ENCODE data around the gene CORO2A. TPM values are rescaled to one million over a fixed set of nuclear protein-coding genes. Genes with fewer than 3 reads are reported as not detected.
"Not testable (repeated sequence)": the region's sequence is repeated elsewhere in the genome, so short reads cannot be mapped to it uniquely, and the experiment has no call there.

CORO2A gene
- total RNA-seq, 1 experiment from 2014 or later: 30.5 TPM

DNA sequence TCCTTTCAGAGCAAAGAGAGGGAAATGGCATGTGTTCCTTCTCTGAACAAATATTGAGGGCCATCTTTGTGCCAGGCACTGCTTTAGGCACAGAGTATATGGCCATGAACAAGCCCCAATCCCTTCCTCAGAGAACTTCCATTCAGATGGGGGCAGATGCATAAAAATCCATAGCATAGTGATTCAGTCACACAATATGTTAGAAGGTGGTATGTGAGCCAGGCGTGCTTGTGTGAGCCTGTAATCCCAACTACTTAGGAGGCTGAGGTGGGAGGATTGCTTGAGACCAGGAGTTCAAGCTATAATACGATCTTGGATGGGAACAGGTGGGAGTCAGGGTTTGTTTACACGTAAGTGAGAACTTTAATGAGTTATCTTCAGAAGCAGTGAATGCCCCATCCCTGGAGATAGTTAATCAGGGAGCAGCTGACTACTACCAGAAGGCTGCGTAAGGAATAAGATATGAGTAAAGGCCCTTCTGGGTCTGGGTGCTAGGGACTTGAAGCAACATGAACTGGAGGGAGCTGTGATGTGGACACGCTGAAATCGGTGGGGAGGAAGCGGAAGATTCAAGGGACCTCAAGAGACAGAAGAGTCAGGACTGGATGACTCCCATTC lies 108.8 kb downstream of the CORO2A start:
- H3K27me3 ChIP-seq (ENCODE audit: control insufficient read depth, insufficient read depth, low read length): peaks cover 3% of the 10 kb centered on the region; the same call in 1 of the 2 replicates
- H3K4me3 ChIP-seq (ENCODE audit: insufficient read depth, low read depth, low read length): no peak overlapping the region
- no peak for DNase-seq
- H3K36me3 ChIP-seq (replicated peaks; ENCODE audit: control insufficient read depth, insufficient read depth, low read length): peaks cover 17% of the 10 kb centered on the region

DNA sequence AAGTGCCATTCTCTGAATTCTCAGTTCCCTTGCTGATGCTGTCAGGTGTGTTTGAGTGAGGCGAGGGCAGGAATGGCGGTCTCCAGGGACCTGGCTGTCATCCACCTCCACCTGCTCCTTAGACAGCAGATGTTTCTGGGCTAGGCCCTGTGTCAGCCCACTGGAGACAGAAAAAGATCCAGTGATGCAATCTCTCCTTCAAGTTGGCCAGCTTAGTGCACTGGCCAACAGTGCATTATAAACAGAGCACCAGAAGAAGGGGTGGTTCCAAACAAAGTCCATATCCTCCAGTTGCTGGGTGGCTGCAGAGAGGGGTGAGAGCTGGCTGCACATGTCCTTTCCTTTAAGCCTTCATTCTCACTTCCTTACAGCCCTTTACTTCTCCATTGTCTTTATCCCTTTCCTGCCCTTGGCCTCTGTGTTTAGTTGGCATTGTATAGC lies 109.4 kb downstream of the CORO2A start:
- H3K27me3 ChIP-seq (ENCODE audit: control insufficient read depth, insufficient read depth, low read length): peaks cover 3% of the 10 kb centered on the region; the same call in 1 of the 2 replicates
- no peak for DNase-seq
- H3K4me3 ChIP-seq (ENCODE audit: insufficient read depth, low read depth, low read length): no peak overlapping the region
- H3K36me3 ChIP-seq (replicated peaks; ENCODE audit: control insufficient read depth, insufficient read depth, low read length): peaks cover 17% of the 10 kb centered on the region

DNA sequence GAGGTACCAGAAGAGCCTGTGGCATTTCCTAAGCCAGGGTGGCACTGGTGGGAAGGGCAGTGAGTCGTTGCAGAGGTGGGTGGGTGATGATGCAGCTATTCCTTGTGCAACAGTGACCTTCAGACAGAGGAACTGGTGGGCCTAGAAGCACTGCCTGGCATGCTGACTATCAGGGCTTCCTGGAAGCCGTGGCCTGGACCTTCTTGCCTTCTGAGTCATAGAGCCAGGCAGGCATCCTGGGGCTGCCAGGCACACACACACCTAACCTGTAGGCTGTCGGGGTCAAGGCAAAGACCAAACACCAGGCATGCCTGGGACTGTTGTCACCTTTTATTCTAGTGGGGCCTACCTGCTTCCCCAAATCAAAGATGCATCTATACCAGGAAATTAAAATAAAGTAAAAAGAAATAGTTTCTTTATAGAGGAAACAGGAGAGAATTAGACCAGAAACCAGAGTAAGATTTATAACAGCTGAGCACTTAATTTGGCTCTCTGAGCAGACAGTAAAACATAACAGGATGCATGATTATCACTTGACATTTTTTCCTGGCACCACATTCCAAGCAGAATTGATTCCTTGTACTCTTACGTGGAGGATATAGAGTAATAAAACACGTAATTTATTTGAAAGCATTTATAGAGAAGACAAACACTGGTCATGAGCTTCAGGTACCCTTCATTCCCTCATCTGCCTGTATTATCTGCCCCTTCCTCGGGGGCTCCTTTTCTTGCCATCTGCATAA lies 110.8 kb downstream of the CORO2A start:
- H3K36me3 ChIP-seq (replicated peaks; ENCODE audit: control insufficient read depth, insufficient read depth, low read length): peaks cover 17% of the 10 kb centered on the region
- no peak overlapping the region for H3K4me3 ChIP-seq (ENCODE audit: insufficient read depth, low read depth, low read length)
- no peak for DNase-seq

DNA sequence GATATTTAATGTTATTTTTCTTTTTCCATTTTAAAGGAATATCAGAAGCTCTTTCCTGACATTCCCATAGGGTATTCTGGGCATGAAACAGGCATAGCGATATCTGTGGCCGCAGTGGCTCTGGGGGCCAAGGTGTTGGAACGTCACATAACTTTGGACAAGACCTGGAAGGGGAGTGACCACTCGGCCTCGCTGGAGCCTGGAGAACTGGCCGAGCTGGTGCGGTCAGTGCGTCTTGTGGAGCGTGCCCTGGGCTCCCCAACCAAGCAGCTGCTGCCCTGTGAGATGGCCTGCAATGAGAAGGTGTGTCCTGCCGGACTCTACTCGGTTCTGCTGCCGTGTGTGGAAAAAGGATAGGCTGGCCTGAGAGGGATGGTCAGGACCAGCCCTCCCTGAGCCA lies 111.7 kb downstream of the CORO2A start:
- H3K27me3 ChIP-seq (ENCODE audit: control insufficient read depth, insufficient read depth, low read length): no peaks in the 10 kb centered on the region
- H3K36me3 ChIP-seq (replicated peaks; ENCODE audit: control insufficient read depth, insufficient read depth, low read length): peaks cover 15% of the 10 kb centered on the region
- DNase-seq: no peak

More for the DNA sequence above, 110.8 kb downstream of the CORO2A start:
- no peaks in the 10 kb centered on the region for H3K27me3 ChIP-seq (ENCODE audit: control insufficient read depth, insufficient read depth, low read length)

DNA sequence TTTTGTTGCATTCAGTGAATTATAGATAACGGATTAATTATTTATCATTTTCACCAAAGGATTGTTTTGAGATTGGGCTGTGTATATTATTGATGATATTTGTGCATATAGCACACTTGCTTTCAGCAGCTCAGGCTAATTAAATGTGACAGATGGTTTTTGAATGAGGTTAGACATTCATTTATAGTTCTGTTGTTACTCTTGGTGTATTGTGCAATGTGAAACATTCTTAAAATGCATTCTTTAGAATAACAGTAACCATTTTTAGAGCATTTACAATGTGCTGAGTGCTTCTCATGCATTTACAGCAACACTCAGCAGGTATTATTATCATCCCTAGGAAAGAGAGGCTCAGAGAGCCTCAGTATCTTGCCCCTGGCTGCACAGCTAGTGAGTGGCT lies 112.1 kb downstream of the CORO2A start:
- Histone ChIP-seq H3K27me3 (ENCODE audit: control insufficient read depth, insufficient read depth, low read length) (no peaks in the 10 kb centered on the region), H3K36me3 (replicated peaks; ENCODE audit: control insufficient read depth, insufficient read depth, low read length) (peaks cover 15% of the 10 kb centered on the region), H3K4me3 (ENCODE audit: insufficient read depth, low read depth, low read length) (no peak overlapping the region)
- no peak for DNase-seq

More for the DNA sequence above, 111.7 kb downstream of the CORO2A start:
- no peak overlapping the region for H3K4me3 ChIP-seq (ENCODE audit: insufficient read depth, low read depth, low read length)

DNA sequence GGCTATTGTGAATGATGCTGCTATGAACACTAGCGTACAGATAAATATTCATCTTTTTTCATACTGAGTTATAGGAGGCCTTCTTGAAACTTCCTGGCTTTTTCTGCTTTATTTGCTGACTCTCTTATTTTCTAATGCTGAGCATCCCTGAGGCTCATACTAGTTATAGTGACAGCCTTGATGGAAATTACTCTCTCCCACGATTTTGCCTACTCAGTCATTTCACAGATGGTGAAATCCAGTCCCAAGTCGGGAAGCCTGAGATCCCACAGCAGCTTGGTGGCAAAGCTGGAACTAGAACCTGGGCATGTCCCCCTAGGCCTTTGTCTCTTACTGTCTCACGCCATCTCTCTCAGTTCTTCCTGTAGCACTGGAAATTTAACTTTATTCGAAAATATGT lies 113.5 kb downstream of the CORO2A start:
- H3K36me3 ChIP-seq (replicated peaks; ENCODE audit: control insufficient read depth, insufficient read depth, low read length): peaks cover 15% of the 10 kb centered on the region
- no peak for DNase-seq

DNA sequence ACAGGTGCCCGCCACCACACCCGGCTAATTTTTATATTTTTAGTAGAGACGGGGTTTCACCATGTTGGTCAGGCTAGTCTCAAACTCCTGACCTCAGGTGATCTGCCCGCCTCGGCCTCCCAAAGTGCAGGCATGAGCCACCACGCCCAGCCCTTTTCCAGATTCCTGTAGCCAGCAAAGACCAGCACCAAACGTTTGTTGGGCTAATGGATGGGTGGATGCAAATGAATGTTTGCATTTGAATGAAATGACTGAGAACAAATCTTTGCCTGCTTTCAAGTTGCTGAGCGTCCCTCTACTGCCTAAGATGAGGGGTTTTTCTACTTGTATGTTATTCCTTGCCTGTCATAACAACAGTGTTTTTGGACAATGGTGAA lies 115.9 kb downstream of the CORO2A start:
- not testable (repeated sequence) for H3K36me3 ChIP-seq (replicated peaks; ENCODE audit: control insufficient read depth, insufficient read depth, low read length); H3K27me3 ChIP-seq (ENCODE audit: control insufficient read depth, insufficient read depth, low read length); H3K4me3 ChIP-seq (ENCODE audit: insufficient read depth, low read depth, low read length)
- peak; percentile 60 for DNase-seq

More for the DNA sequence above, 113.5 kb downstream of the CORO2A start:
- H3K4me3 ChIP-seq (ENCODE audit: insufficient read depth, low read depth, low read length): no peak overlapping the region
- no peaks in the 10 kb centered on the region for H3K27me3 ChIP-seq (ENCODE audit: control insufficient read depth, insufficient read depth, low read length)

DNA sequence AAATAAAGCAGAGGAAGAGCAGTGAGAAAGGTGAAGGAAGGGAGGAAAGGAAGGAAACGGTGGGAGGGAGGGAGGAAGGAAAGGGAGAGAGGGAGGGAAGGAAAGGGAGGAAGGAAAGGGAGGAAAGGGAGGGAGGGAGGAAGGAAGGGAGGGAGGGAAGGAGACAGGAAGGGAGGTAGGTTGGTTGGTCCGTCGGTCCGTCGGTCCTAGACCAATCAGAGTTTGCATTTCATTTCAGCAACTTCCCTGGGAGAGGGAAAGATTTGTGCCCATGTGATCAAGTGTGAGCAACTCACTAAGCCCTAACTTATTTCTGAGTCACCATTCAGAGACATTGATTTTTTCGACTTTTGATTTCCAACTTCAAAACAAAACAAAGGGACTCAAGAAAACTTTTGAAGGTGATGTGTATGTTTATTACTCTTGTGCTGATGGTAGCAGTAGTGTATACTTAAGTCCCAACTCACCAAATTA lies 117.1 kb downstream of the CORO2A start:
- Histone ChIP-seq H3K36me3 (replicated peaks; ENCODE audit: control insufficient read depth, insufficient read depth, low read length) (peaks cover 3% of the 10 kb centered on the region; the same call in 1 of the 2 replicates), H3K4me3 (ENCODE audit: insufficient read depth, low read depth, low read length) (no peak overlapping the region), H3K27me3 (ENCODE audit: control insufficient read depth, insufficient read depth, low read length) (no peaks in the 10 kb centered on the region)
- DNase-seq: no peak

DNA sequence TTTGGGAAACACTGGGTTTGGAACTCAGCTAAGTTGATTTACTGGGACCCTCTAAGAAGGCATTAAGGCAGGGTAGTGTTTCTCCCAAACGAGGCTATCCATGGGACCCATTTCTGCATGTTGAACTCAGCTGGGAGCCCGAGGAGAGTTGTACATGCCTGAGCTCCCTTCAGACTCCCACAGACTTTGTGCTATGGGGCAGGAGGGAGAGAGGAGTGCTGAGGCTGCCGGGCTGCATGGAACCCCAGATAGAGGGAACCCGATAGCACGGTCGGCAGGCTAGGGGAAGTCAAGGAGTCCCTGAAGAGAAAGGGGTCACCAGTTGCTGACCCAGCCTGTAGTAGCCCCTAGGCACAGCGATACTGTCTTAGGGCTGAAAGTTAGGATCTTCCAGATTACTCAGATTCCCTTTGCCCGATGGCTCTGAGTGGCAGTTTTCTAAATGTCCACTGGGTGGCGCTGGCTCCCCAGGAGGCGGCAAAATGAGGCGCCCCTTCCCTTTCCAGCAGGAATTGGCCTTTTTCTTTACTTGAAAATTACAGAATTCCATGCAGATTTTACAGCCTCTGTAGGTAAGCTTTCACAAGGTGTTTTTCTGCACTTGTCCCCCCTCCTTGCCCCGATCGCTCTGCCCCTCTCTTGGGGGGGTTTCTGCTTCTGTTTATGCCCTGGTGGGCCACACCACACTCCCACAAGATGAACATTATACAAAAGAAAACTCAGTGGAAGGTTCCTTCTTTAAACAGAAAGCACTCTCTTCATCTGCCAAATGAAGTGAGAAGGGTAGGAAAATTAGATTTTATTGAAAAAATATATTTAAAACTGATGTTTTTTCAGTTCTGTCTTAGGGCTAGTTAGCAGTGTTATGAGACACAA lies 118.1 kb downstream of the CORO2A start:
- H3K4me3 ChIP-seq (ENCODE audit: insufficient read depth, low read depth, low read length): no peak overlapping the region
- peak; percentile 80 for DNase-seq
- H3K36me3 ChIP-seq (replicated peaks; ENCODE audit: control insufficient read depth, insufficient read depth, low read length): peaks cover 1% of the 10 kb centered on the region; the same call in 1 of the 2 replicates
- H3K27me3 ChIP-seq (ENCODE audit: control insufficient read depth, insufficient read depth, low read length): no peaks in the 10 kb centered on the region

DNA sequence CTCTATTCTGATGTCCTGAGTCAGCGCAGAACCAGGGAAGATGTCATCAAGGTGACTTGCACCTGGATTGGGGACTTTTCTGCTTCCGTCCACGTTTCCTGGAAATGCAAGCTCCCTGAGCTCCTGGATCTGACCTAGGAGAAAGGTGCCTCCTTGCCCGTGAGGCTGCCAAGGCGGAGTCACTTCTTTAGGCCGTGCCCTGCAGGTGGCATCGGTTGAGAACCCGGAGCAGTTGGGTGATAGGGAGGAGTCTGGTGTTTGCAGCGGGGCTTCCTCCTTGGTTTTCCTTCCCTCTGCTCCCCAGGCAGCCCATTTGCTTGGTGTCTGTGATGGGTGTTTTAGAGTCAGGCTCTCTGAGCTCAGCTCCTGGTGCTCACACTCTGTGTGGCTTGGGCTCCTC lies 120.7 kb downstream of the CORO2A start:
- H3K27me3 ChIP-seq (ENCODE audit: control insufficient read depth, insufficient read depth, low read length): no peaks in the 10 kb centered on the region
- H3K36me3 ChIP-seq (replicated peaks; ENCODE audit: control insufficient read depth, insufficient read depth, low read length): no peaks in the 10 kb centered on the region; the same call in 1 of the 2 replicates
- no peak for DNase-seq
- no peak overlapping the region for H3K4me3 ChIP-seq (ENCODE audit: insufficient read depth, low read depth, low read length)

Other genes starting within 250 kb of the CORO2A start
- 6.7 and 10.6 TPM in 2 replicates for gene ANP32B, start 209.3 kb downstream of the CORO2A start, total RNA-seq (2014; rRNA removed; shearing (Covaris generic))
- gene NANS, start 135.9 kb downstream of the CORO2A start, total RNA-seq (2014; rRNA removed; shearing (Covaris generic)): 67.0 and 68.9 TPM in 2 replicates
- 3.7 and 3.8 TPM in 2 replicates for gene TRIM14, start 73.4 kb downstream of the CORO2A start, total RNA-seq (2014; rRNA removed; shearing (Covaris generic))
- 4.2 and 4.5 TPM in 2 replicates for gene TBC1D2, start 63.0 kb upstream of the CORO2A start, total RNA-seq (2014; rRNA removed; shearing (Covaris generic))

Measured in H7 (cell line).